ENCODE results near the gene TPSD1. TPM values are rescaled to one million over a fixed set of nuclear protein-coding genes. Genes with fewer than 3 reads are reported as not detected.

The TPSD1 gene
- total RNA-seq, 1 experiment from 2014 or later, result not detected

GRCh38 chr16:1305823-1306222, 50.0 kb downstream of the TPSD1 start:
- no peak for TF ChIP-seq CTCF (conservative IDR thresholded peaks at IDR 0.05)
- no peak for DNase-seq
- no CpG with 5 or more reads among the region's 12 CpGs for WGBS (ENCODE audit: extremely low coverage, insufficient read length, low lambda C conversion rate)

More at GRCh38 chr16:1305823-1306222, 50.0 kb downstream of the TPSD1 start:
- no peak overlapping the region for H2BK5ac ChIP-seq (ENCODE audit: insufficient read length, low read length)
- no peaks in the 10 kb centered on the region; the same call in 1 of the 2 replicates for H3K4me1 ChIP-seq (ENCODE audit: insufficient read depth, low read length)
- no peak overlapping the region for H2AK5ac ChIP-seq (ENCODE audit: insufficient read length, low read length)
- no peak overlapping the region for H2BK12ac ChIP-seq (ENCODE audit: insufficient read length, low read depth, low read length)
- no peak overlapping the region for H3T11ph ChIP-seq (ENCODE audit: low read length)
- peaks cover 14 to 33% of the 10 kb centered on the region in 2 experiments for H3K4me1 Mint-ChIP-seq
- no peak overlapping the region for H3K18ac ChIP-seq (ENCODE audit: insufficient read length, low read depth, low read length)
- H4K5ac ChIP-seq (ENCODE audit: insufficient read length, low read depth, low read length), result no peak overlapping the region
- no peak overlapping the region for H3K9ac ChIP-seq (ENCODE audit: extremely low read depth, insufficient read length, low read length)
- H3K79me2 ChIP-seq (ENCODE audit: insufficient read depth, low read length), result peaks cover 10% of the 10 kb centered on the region
- H3K79me1 ChIP-seq (ENCODE audit: insufficient read depth, low read depth, low read length, poor library complexity, severe bottlenecking), result peaks cover 4% of the 10 kb centered on the region
- H3K4me2 ChIP-seq (ENCODE audit: insufficient read depth, insufficient read length, low read length), result no peak overlapping the region
- H3K4me3 Mint-ChIP-seq, result no peak overlapping the region
- no peak overlapping the region for H2BK15ac ChIP-seq (ENCODE audit: low read depth, low read length)
- H2AFZ ChIP-seq (ENCODE audit: low read length), result no peak overlapping the region
- H2BK120ac ChIP-seq (ENCODE audit: low read depth, low read length, poor library complexity, severe bottlenecking), result no peak overlapping the region
- H3K36me3 Mint-ChIP-seq (ENCODE audit: insufficient read depth in 1 of 3, low read depth in 3 of 3), result peaks cover 6 to 9% (median 8%) of the 10 kb centered on the region in 3 experiments
- no peak overlapping the region; a peak in 1 of 7 replicates for H3K27ac Mint-ChIP-seq
- H3K27me3 ChIP-seq (ENCODE audit: insufficient read depth, low read length), result no peaks in the 10 kb centered on the region
- H3K56ac ChIP-seq (ENCODE audit: insufficient read length, low read depth, low read length), result no peak overlapping the region
- no peak overlapping the region for H3K4ac ChIP-seq (ENCODE audit: low read depth, low read length)
- H4K20me1 ChIP-seq (ENCODE audit: control insufficient read depth, insufficient read depth, insufficient read length), result peaks cover 2% of the 10 kb centered on the region
- H4K91ac ChIP-seq (ENCODE audit: insufficient read length, low read depth, low read length), result no peak overlapping the region
- no peaks in the 10 kb centered on the region for H3K9me3 ChIP-seq (ENCODE audit: control insufficient read depth, low read depth, low read length)
- peaks cover 7% of the 10 kb centered on the region; the same call in 1 of the 2 replicates for H3K27me3 Mint-ChIP-seq (ENCODE audit: low read depth)
- H3K9me3 Mint-ChIP-seq, result peaks cover 4 to 6% of the 10 kb centered on the region in 2 experiments
- H3K23me2 ChIP-seq (ENCODE audit: insufficient read length, low read depth, low read length, poor library complexity, severe bottlenecking), result peaks cover 10% of the 10 kb centered on the region
- H2BK20ac ChIP-seq (ENCODE audit: low read depth, low read length, poor library complexity, severe bottlenecking), result no peak overlapping the region
- H4K8ac ChIP-seq (replicated peaks; ENCODE audit: insufficient read length, low read depth, low read length), result no peak overlapping the region
- no peak overlapping the region for H3K27ac ChIP-seq (ENCODE audit: insufficient read length, low read depth, low read length)
- H3K14ac ChIP-seq (ENCODE audit: insufficient read depth, low read length), result no peak overlapping the region
- no peak overlapping the region for H3K23ac ChIP-seq (ENCODE audit: insufficient read length, low read depth, low read length)
